SU-DHL-6 (cell line): ENCODE data around the gene RNF7.

ENCODE experiments used
- EZH2phosphoT487 ChIP-seq: fragments of 200-600 bp; sonication (generic), shearing (Covaris generic); conservative IDR thresholded peaks from 2 replicates; pipeline ENCODE4 v1.6.1; 2018; ENCODE audit warnings: mild to moderate bottlenecking, antibody characterized with exemption, low read length, moderate library complexity, mixed read lengths
- TF ChIP-seq, protein P1 (sequence below): fragments of 200-600 bp; sonication (generic); IDR thresholded peaks from one replicate; pipeline ENCODE4 v1.5.1; 2017; ENCODE audit warnings: antibody characterized with exemption, mild to moderate bottlenecking, low read length, moderate library complexity; ENCODE audit not compliant: insufficient read depth, poor library complexity, severe bottlenecking

DNA sequence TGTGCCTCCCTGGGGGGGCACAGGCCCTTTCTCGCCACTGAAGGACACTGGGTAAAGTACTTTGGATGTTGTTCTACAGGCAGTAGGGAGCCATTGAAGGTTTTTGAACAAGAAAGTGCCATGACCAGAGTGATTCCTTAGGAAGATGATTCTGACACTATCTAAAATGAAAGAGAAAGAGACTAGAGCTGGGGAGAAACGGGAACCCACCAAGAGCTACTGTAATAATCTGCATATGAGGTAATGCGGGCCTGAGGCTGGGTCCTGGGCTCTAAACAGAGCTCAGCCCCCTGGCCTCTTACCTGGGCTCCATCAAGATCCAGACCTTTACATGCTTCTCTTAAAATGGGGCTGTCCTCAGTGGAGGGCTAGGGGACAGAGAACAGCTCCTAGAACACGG, 50.1 kb downstream of the RNF7 start:
- TF ChIP-seq, protein P1, sequence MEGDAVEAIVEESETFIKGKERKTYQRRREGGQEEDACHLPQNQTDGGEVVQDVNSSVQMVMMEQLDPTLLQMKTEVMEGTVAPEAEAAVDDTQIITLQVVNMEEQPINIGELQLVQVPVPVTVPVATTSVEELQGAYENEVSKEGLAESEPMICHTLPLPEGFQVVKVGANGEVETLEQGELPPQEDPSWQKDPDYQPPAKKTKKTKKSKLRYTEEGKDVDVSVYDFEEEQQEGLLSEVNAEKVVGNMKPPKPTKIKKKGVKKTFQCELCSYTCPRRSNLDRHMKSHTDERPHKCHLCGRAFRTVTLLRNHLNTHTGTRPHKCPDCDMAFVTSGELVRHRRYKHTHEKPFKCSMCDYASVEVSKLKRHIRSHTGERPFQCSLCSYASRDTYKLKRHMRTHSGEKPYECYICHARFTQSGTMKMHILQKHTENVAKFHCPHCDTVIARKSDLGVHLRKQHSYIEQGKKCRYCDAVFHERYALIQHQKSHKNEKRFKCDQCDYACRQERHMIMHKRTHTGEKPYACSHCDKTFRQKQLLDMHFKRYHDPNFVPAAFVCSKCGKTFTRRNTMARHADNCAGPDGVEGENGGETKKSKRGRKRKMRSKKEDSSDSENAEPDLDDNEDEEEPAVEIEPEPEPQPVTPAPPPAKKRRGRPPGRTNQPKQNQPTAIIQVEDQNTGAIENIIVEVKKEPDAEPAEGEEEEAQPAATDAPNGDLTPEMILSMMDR, result no peak
- no peak for TF ChIP-seq EZH2phosphoT487
